OCI-LY3 (cell line): ENCODE results near the gene SSPN.
A peak's percentile ranks its signal among the peaks of the same experiment; 100 is the strongest.

ENCODE experiments used
- H2AFZ ChIP-seq: fragments of 200-600, 300-600 bp; shearing (Covaris generic); 2 replicates; pipeline ENCODE4 v1.6.0; 2014; ENCODE audit warnings: antibody characterized with exemption, low read depth, low read length
- H3K27ac ChIP-seq: fragments of 200-600, 300-600 bp; sonication (generic); 2 replicates; pipeline ENCODE4 v1.5.1; 2014; ENCODE audit warnings: mild to moderate bottlenecking, low read length, moderate library complexity, mixed read lengths
- H3K27me3 ChIP-seq: fragments of 200-600, 300-600 bp; sonication (generic); 2 replicates; pipeline ENCODE4 v1.6.1; 2014; ENCODE audit warnings: low read depth, low read length, mixed read lengths
- H3K36me3 ChIP-seq: fragments of 200-600, 300-600 bp; sonication (generic); replicated peaks from 2 replicates; pipeline ENCODE3; 2014; ENCODE audit warnings: low read depth, low read length, mixed read lengths
- H3K4me1 ChIP-seq: fragments of 300-600, 200-600 bp; sonication (generic); 2 replicates; pipeline ENCODE4 v1.6.1; 2014; ENCODE audit warnings: low read length, mixed read lengths
- H3K4me2 ChIP-seq: fragments of 200-600, 300-600 bp; sonication (generic); 2 replicates; pipeline ENCODE4 v1.6.1; 2014; ENCODE audit warnings: low read length, mixed read lengths
- H3K4me3 ChIP-seq: fragments of 300-600, 200-600 bp; sonication (generic); 2 replicates; pipeline ENCODE4 v1.5.1; 2014; ENCODE audit warnings: antibody characterized with exemption, mild to moderate bottlenecking, low read length, moderate library complexity
- H3K79me2 ChIP-seq: fragments of 300-600, 200-600 bp; shearing (Covaris generic); 2 replicates; pipeline ENCODE4 v1.6.1; 2014; ENCODE audit warnings: mild to moderate bottlenecking, low read length, mixed read lengths
- H3K9ac ChIP-seq: fragments of 300-600, 200-600 bp; shearing (Covaris generic); 2 replicates; pipeline ENCODE4 v1.6.0; 2014; ENCODE audit warnings: mild to moderate bottlenecking, low read length, moderate library complexity
- H3K9me3 ChIP-seq: fragments of 200-600, 300-600 bp; shearing (Covaris generic); 2 replicates; pipeline ENCODE4 v1.6.1; 2014; ENCODE audit warnings: low read length, mixed read lengths; ENCODE audit not compliant: insufficient read depth
- H4K20me1 ChIP-seq: fragments of 200-600, 300-600 bp; sonication (generic); 2 replicates; pipeline ENCODE4 v1.6.1; 2016; ENCODE audit warnings: low read length, mixed read lengths; ENCODE audit not compliant: insufficient read depth
- CTCF ChIP-seq: fragments of 200-600, 300-600 bp; sonication (generic); IDR thresholded peaks from 2 replicates; pipeline ENCODE4 v1.5.1; 2014; ENCODE audit warnings: antibody characterized with exemption, low read length, low read depth
- EZH2phosphoT487 ChIP-seq: fragments of 200-600 bp; shearing (Covaris generic); IDR thresholded peaks from 2 replicates; pipeline ENCODE4 v1.6.1; 2018; ENCODE audit warnings: antibody characterized with exemption, mixed run types, low read depth

Gene SSPN

DNA sequence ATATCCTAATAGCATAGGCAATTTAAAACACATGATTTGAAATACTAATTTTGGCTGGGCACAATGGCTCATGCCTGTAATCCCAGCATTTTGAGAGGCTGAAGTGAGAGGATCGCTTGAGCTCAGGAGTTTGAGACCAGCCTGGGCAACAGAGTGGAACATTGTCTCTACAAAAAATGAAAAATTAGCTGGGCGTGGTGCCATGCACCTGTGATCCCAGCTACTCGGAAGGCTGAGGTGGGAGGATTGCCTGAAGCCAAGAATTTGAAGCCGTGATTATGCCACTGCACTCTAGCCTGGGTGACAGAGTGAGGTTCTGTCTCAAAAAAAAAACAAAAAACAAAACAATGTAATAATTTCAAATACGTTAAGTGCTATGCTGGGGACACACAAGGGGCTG is 83.3 kb downstream of the SSPN start:
- Histone ChIP-seq H3K27ac (no peak overlapping the region), H3K4me1 (peaks cover 38% of the 10 kb centered on the region), H3K27me3 (peaks cover 10% of the 10 kb centered on the region), H3K9me3 (no peaks in the 10 kb centered on the region), H3K36me3 (no peaks in the 10 kb centered on the region), H2AFZ (no peak overlapping the region), H3K4me3 (no peak overlapping the region), H3K9ac (no peak overlapping the region), H3K4me2 (0 out of 2 replicates have a peak overlapping the region, but pooled peaks have one; percentile 28), H4K20me1 (no peaks in the 10 kb centered on the region), H3K79me2 (no peaks in the 10 kb centered on the region)
- TF ChIP-seq CTCF (no peak), EZH2phosphoT487 (no peak)

GRCh38 chr12:26279091-26279490 is 83.7 kb downstream of the SSPN start:
- H3K79me2 ChIP-seq: no peaks in the 10 kb centered on the region
- no peaks in the 10 kb centered on the region for H3K36me3 ChIP-seq
- H2AFZ ChIP-seq: no peak overlapping the region
- H3K9ac ChIP-seq: no peak overlapping the region
- H3K4me1 ChIP-seq: peaks cover 33% of the 10 kb centered on the region
- no peaks in the 10 kb centered on the region for H3K9me3 ChIP-seq
- TF ChIP-seq CTCF (no peak), EZH2phosphoT487 (no peak)
- no peak overlapping the region for H3K4me3 ChIP-seq
- H3K27ac ChIP-seq: no peak overlapping the region
- peaks cover 10% of the 10 kb centered on the region for H3K27me3 ChIP-seq
- H3K4me2 ChIP-seq: no peak overlapping the region
- no peaks in the 10 kb centered on the region for H4K20me1 ChIP-seq

GRCh38 chr12:26279908-26280307 is 84.5 kb downstream of the SSPN start:
- Histone ChIP-seq H3K27me3 (peaks cover 13% of the 10 kb centered on the region), H3K36me3 (no peaks in the 10 kb centered on the region), H3K4me3 (no peak overlapping the region), H2AFZ (no peak overlapping the region), H3K9ac (no peak overlapping the region), H3K4me2 (no peak overlapping the region), H3K4me1 (peaks cover 25% of the 10 kb centered on the region), H3K27ac (no peak overlapping the region), H4K20me1 (no peaks in the 10 kb centered on the region), H3K9me3 (no peaks in the 10 kb centered on the region), H3K79me2 (no peaks in the 10 kb centered on the region)
- no peak for TF ChIP-seq CTCF
- TF ChIP-seq EZH2phosphoT487: no peak

- Histone ChIP-seq H3K4me2 (no peak overlapping the region), H3K4me3 (no peak overlapping the region), H3K9ac (no peak overlapping the region), H2AFZ (no peak overlapping the region), H4K20me1 (no peaks in the 10 kb centered on the region), H3K27me3 (peaks cover 13% of the 10 kb centered on the region), H3K9me3 (no peaks in the 10 kb centered on the region), H3K79me2 (no peaks in the 10 kb centered on the region), H3K4me1 (peaks cover 16% of the 10 kb centered on the region), H3K36me3 (no peaks in the 10 kb centered on the region), H3K27ac (no peak overlapping the region)
- TF ChIP-seq EZH2phosphoT487: no peak
- no peak for TF ChIP-seq CTCF
Observed at GRCh38 chr12:26280869-26281268, 85.5 kb downstream of the SSPN start.
